ENCODE measurements around the gene WNT3A.

- TF ChIP-seq CTCF (IDR thresholded peaks at IDR 0.05) (no peak), POLR2A (IDR thresholded peaks at IDR 0.05) (peak in 1 of 2 donors; percentile 92)
Measured at GRCh38 chr1:228082214-228082917, 75.6 kb downstream of the WNT3A start, which contains the start of gene ARF1.
